SU-DHL-6 (cell line): Measurements from ENCODE around the gene PRKCD.

Experiments used
- CTCF ChIP-seq: fragments of 200-600 bp; sonication (generic); IDR thresholded peaks from one replicate; pipeline ENCODE4 v1.5.1; 2017; ENCODE audit warnings: antibody characterized with exemption, mild to moderate bottlenecking, low read length, moderate library complexity; ENCODE audit not compliant: insufficient read depth, poor library complexity, severe bottlenecking
- EZH2phosphoT487 ChIP-seq: fragments of 200-600 bp; sonication (generic), shearing (Covaris generic); conservative IDR thresholded peaks from 2 replicates; pipeline ENCODE4 v1.6.1; 2018; ENCODE audit warnings: mild to moderate bottlenecking, antibody characterized with exemption, low read length, moderate library complexity, mixed read lengths

- TF ChIP-seq CTCF (no peak), EZH2phosphoT487 (no peak)
These were observed 65.9 kb downstream of the PRKCD start for GRCh38 chr3:53226841-53227407.
